Measurements from ENCODE around the gene LTB4R. TPM values are rescaled to one million over a fixed set of nuclear protein-coding genes. Genes with fewer than 3 reads are reported as not detected.

LTB4R gene
- total RNA-seq, 1 experiment from 2014 or later, result 13.4 TPM

DNA sequence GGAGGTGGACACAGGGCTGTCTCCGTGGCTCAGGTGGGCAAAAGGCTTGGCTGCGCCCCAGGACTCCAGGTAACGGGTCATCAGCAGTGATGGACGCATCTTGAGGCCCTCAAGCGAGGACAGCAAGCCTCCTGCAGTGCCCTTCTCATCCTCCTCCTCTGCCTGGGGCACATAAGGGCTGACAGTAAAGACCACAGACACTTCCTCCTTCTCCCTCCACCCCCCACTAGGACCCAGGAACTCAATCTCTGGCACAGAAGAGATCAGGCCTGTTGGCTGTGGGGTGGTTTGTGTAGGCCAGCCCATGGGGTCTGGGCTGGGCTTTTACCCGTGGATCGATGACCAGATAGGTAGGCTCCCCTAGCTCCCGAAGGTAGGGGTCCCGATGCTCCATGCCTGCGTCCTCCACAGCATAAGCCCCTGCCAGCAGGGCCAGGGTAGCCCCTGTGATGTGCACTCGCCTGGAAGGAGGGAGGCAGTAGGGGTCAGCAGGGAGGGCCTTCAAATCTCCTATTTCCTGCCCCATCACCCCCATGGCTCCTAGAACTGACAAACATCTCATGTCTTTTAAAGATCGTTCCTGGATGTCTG is 17.9 kb downstream of the LTB4R start:
- no peak for DNase-seq
- intact Hi-C loops (cut with micrococcal nuclease; ENCODE audit: unreplicated experiment), result no loop called here
- no peak for TF ChIP-seq CTCF (IDR thresholded peaks at IDR 0.05; ENCODE audit: unreplicated experiment)
- Mint-ChIP-seq H3K4me1 (ENCODE audit: low read depth, unreplicated experiment) (peaks cover 15% of the 10 kb centered on the region), H3K9me3 (ENCODE audit: low read depth, unreplicated experiment) (no peaks in the 10 kb centered on the region), H3K27ac (ENCODE audit: unreplicated experiment) (no peak overlapping the region), H3K4me3 (ENCODE audit: low read depth, unreplicated experiment) (no peak overlapping the region), H3K27me3 (ENCODE audit: unreplicated experiment) (no peaks in the 10 kb centered on the region), H3K36me3 (ENCODE audit: insufficient read depth, unreplicated experiment) (peaks cover 8% of the 10 kb centered on the region)
- CTCF ChIA-PET, result interaction anchor here (2.6 kb wide), 1 partner anchor 102 kb away, joined by 12 read pairs; no protein-coding TSS in a partner anchor
- no TSS peak for BruUV-seq (replicated peaks)

DNA sequence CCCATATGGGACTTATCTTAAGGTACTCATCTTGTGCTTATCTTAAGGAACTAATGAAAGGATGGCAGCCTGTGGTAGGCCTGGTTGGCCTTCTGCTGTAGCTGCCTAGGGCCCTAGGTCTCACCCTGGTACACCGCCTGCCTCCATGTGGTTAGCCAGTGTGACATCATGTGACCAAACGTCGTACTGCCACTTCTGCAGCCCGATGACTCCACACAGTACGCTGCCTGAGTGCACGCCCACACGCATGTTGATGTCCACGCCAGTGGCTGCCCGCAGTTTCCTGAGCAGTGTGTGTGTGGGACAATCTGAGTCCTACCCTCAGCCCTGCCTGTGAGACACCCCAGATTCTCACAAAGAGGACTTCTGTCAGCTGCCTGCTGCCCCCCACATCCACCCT is 18.4 kb downstream of the LTB4R start:
- CTCF ChIA-PET, result no interaction called here
- H3K4me3 Mint-ChIP-seq (ENCODE audit: low read depth, unreplicated experiment), result no peak overlapping the region
- no TSS peak for BruUV-seq (replicated peaks)

GRCh38 chr14:24330973-24331674 is 19.8 kb downstream of the LTB4R start:
- no TSS peak for BruUV-seq (replicated peaks)

More for the DNA sequence above, 18.4 kb downstream of the LTB4R start:
- Mint-ChIP-seq H3K4me1 (ENCODE audit: low read depth, unreplicated experiment) (peaks cover 15% of the 10 kb centered on the region), H3K36me3 (ENCODE audit: insufficient read depth, unreplicated experiment) (peaks cover 8% of the 10 kb centered on the region), H3K9me3 (ENCODE audit: low read depth, unreplicated experiment) (no peaks in the 10 kb centered on the region), H3K27me3 (ENCODE audit: unreplicated experiment) (no peaks in the 10 kb centered on the region), H3K27ac (ENCODE audit: unreplicated experiment) (no peak overlapping the region)
- TF ChIP-seq CTCF (IDR thresholded peaks at IDR 0.05; ENCODE audit: unreplicated experiment), result no peak
- intact Hi-C loops (cut with micrococcal nuclease; ENCODE audit: unreplicated experiment), result loop anchor here (5.0 kb wide), 2 partner anchors 38 to 348 kb away; partner anchors contain the start of gene NFATC4
- no peak for DNase-seq

More at GRCh38 chr14:24330973-24331674, 19.8 kb downstream of the LTB4R start:
- Mint-ChIP-seq H3K27me3 (ENCODE audit: unreplicated experiment) (no peaks in the 10 kb centered on the region), H3K4me3 (ENCODE audit: low read depth, unreplicated experiment) (no peak overlapping the region), H3K4me1 (ENCODE audit: low read depth, unreplicated experiment) (peaks cover 29% of the 10 kb centered on the region), H3K36me3 (ENCODE audit: insufficient read depth, unreplicated experiment) (peaks cover 8% of the 10 kb centered on the region), H3K27ac (ENCODE audit: unreplicated experiment) (no peak overlapping the region), H3K9me3 (ENCODE audit: low read depth, unreplicated experiment) (no peaks in the 10 kb centered on the region)
- TF ChIP-seq CTCF (IDR thresholded peaks at IDR 0.05; ENCODE audit: unreplicated experiment), result no peak
- intact Hi-C loops (cut with micrococcal nuclease; ENCODE audit: unreplicated experiment), result loop anchor here (5.0 kb wide), 2 partner anchors 36 to 346 kb away; partner anchors contain the start of gene NFATC4
- CTCF ChIA-PET, result interaction anchor here (0.6 to 3.3 kb wide), 3 partner anchors 89 to 101 kb away, joined by 3 to 46 read pairs (median 9); partner anchors contain the start of genes CBLN3, KHNYN and TINF2
- no peak for DNase-seq

All from Calu3 (cell line).